Sciatic nerve (tissue), 2 donors: Measurements from ENCODE around the gene TBX3. TPM values are rescaled to one million over a fixed set of nuclear protein-coding genes. Genes with fewer than 3 reads are reported as not detected.
A peak's percentile ranks its signal among the peaks of the same experiment; 100 is the strongest.

Source experiments
- ATAC-seq: fragments of 200-7000 bp; cut with Tn5 transposase; one replicate; pipeline ENCODE4 v1.9.1; 2020; ENCODE audit warnings: mild to moderate bottlenecking, moderate library complexity
- DNase-seq: peaks from one replicate; pipeline ENCODE4 v3.0.0-alpha.2; 2020; ENCODE audit warnings: low spot score
- intact Hi-C: fragments of 100-400 bp; cut with DNase I; formaldehyde crosslinking; loops from one replicate; pipeline ENCODE4 v1.14.2; 2022
- total RNA-seq: library from RNA; stranded (reverse); fragmentation: NEBNext Ultra II Directional; extraction: Animal tissue kit (Norgen Biotek cat#: 25700); gene quantifications from one replicate; pipeline ENCODE4 v1.2.1, GENCODE V29; 2021
- donor health status: DM: no; HTN: no; CAD: no.
- donor health status: DM: no; HTN: no; CAD: no.

TBX3 gene
- total RNA-seq, 1 donor from 2014 or later: 26.3 TPM

- ATAC-seq: no peak
- no peak for DNase-seq
- intact Hi-C loops: no loop called here
These were observed 1.9 kb upstream of the TBX3 start for GRCh38 chr12:114685869-114686268.

GRCh38 chr12:114685320-114685781, 1.4 kb upstream of the TBX3 start:
- no peak for ATAC-seq
- intact Hi-C loops: no loop called here
- no peak for DNase-seq

GRCh38 chr12:114684870-114685273, 897 bp upstream of the TBX3 start:
- no peak for DNase-seq
- intact Hi-C loops: no loop called here
- no peak for ATAC-seq

GRCh38 chr12:114683709-114684097, 272 bp downstream of the TBX3 start:
- ATAC-seq (no peak), DNase-seq (no peak)
- intact Hi-C loops: no loop called here

GRCh38 chr12:114682785-114683708, 928 bp downstream of the TBX3 start:
- peak; percentile 27 for ATAC-seq
- DNase-seq: no peak

GRCh38 chr12:114682106-114682784, 1.7 kb downstream of the TBX3 start:
- DNase-seq: no peak
- no peak for ATAC-seq
- intact Hi-C loops: no loop called here

More at GRCh38 chr12:114682785-114683708, 928 bp downstream of the TBX3 start:
- intact Hi-C loops: no loop called here

- intact Hi-C loops: no loop called here
- no peak for DNase-seq
- no peak for ATAC-seq
These were observed 2.7 kb downstream of the TBX3 start for GRCh38 chr12:114681116-114681871.

- DNase-seq (no peak), ATAC-seq (no peak)
- intact Hi-C loops: no loop called here
These were observed 3.3 kb downstream of the TBX3 start for GRCh38 chr12:114680604-114681069.

- ATAC-seq: no peak
- no peak for DNase-seq
- intact Hi-C loops: no loop called here
These were observed 4.0 kb downstream of the TBX3 start for GRCh38 chr12:114679942-114680341.

GRCh38 chr12:114679452-114679875, 4.5 kb downstream of the TBX3 start:
- ATAC-seq: no peak
- no peak for DNase-seq
- intact Hi-C loops: no loop called here

GRCh38 chr12:114678718-114679117, 5.3 kb downstream of the TBX3 start:
- intact Hi-C loops: no loop called here
- DNase-seq (no peak), ATAC-seq (no peak)

- no peak for DNase-seq
- ATAC-seq: no peak
- intact Hi-C loops: no loop called here
These were observed 5.9 kb downstream of the TBX3 start for GRCh38 chr12:114678028-114678427.

GRCh38 chr12:114676142-114676741, 7.7 kb downstream of the TBX3 start:
- ATAC-seq (no peak), DNase-seq (no peak)
- intact Hi-C loops: no loop called here

GRCh38 chr12:114674251-114675047, 9.5 kb downstream of the TBX3 start:
- intact Hi-C loops: no loop called here
- no peak for DNase-seq
- ATAC-seq: no peak

- intact Hi-C loops: no loop called here
- DNase-seq (no peak), ATAC-seq (no peak)
These were observed 10.1 kb downstream of the TBX3 start for GRCh38 chr12:114673901-114674250.

GRCh38 chr12:114673169-114673833, 10.7 kb downstream of the TBX3 start:
- intact Hi-C loops: no loop called here
- no peak for DNase-seq
- ATAC-seq: peak; percentile 75

- no peak for DNase-seq
- intact Hi-C loops: no loop called here
- ATAC-seq: no peak
These were observed 11.2 kb downstream of the TBX3 start for GRCh38 chr12:114672817-114673168.
